ENCODE data around the gene DAGLA.

The DAGLA gene

DNA sequence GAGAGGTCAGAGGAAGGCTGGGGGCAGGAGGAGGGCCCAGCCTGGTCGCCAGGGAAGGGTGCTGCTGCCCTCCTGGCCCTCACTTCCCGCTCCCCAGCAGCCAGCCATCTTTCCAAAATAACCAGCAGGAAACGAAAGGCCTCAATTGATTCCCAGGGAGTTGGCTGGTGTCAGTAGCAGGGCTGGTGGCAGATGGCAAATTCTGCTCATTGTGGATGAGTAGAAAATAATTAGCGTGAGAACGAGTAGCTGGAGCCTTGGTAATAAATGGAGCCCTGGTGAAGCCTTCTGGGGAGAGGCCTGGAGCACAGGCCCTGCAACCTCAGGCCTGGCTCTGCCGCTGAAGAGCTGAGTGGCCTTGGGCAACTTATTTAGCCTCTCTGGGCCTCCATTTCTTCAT lies 31.3 kb downstream of the DAGLA start:
- DNase-seq = peak; percentile 86

DNA sequence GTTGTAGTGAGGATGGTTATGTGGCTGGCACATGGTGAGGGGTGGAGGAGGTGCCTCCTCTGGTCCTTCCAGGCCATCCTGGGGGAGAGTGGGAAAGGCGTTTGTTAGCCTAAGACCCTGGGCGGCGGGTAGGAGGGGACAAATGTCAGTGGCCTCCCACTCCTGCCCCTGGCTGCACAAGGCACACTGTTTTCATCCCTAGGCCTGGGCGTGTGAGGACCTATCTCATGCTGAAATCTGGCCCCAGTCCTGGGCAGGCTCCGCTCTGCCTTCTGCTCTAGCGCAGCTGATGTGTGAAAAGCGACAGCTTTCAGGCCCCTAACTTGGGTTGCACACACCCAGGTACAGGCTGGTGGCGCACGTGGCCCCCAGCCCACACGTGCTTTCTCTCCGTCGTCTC lies 32.1 kb downstream of the DAGLA start:
- DNase-seq = peak; percentile 30

DNA sequence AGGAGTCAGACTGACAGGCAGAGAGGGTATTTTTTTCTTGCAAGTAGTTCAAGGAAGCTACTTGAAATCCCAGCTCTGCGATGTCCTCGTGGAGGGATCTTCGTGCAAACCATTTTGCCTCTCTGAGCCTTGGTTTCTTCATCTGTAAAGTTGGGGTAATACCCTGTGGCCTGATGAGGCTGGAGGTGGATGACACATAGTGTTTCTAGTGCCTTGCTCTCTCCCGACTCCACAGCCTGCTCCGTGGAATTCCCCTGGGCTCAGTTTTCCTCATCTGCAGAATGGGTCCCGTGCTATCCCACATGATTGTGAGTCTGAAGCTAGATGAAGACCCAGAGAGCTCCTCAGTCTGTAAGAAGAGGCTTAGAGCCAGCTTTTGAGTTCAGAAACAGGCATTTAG lies 32.7 kb downstream of the DAGLA start:
- DNase-seq = no peak

DNA sequence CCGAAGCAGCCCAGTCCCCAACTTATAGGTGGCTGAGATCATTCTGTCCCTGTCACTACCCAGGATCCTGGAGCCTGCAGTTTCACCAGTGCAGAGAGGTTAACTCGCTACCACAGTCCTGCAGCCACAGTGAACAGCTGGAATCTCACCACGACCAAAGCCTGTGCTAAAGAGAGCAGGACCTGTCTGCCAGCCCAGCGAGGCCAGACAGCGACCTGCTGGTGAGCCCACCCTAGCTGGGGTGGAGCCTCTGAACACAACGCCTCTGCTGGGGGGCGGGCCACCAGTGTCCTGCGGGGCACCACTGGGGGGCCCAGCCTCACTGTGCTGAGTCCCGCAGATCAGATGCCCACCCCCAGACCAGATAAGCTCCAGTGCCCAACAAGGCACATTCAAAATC lies 33.3 kb downstream of the DAGLA start:
- no peak for DNase-seq

DNA sequence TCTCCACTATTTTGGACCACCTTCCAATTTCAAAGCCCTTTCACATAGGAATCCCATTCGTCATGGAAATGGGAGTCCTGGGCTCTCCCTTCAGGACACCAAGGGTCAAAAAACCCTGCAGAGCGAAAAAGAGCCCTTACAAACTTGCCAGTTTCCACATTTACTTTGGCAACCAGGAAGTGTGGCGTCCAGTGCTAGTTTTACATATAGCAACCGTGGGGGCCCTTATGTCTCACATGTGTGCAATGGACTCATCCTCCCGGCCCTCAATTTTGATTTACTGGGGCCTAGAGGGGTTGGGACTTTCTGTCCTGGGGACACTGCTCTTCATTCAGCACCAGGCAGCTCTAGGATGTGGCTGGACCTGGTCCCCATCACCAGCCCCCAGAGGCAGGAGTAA lies 33.7 kb downstream of the DAGLA start:
- DNase-seq = no peak

DNA sequence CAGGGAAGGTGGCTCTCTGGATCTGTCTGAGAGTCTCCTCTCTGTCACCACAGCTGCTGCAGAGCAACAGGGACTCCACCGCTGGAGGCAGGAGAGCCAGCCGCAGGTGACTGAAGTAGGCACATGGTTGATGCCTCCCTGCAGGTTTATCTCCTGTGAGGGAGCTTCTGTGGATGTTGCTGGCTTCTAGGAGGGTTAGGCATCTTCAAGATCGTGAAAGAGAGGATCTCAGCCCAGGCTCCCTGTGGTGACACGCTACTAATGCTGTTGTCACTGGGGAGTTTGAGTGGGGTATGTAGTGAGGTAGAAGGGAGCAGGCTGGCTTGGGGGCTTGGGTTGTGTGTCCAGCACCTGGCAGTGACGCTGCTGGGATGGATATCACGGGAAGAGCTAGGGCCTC lies 34.1 kb downstream of the DAGLA start:
- no peak for DNase-seq

DNA sequence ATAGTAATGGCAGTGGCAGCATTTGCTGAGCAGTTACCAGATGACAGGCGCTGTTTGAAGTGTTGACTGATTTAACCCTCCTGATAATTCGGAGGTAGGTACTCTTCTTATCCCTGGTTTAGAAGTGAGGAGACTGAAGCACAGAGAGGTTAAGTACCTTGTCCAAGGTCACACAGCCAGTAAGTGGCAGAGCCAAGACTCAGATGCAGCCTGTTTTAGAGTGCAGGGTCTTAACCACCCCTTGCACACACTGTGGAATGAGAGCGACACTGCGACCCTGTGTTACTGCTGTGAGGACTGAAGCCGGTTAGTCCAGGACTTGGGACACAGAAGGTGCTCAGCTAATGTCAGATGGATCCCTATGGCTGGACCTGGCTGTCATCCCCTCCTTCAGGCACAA lies 34.7 kb downstream of the DAGLA start:
- no peak for DNase-seq

DNA sequence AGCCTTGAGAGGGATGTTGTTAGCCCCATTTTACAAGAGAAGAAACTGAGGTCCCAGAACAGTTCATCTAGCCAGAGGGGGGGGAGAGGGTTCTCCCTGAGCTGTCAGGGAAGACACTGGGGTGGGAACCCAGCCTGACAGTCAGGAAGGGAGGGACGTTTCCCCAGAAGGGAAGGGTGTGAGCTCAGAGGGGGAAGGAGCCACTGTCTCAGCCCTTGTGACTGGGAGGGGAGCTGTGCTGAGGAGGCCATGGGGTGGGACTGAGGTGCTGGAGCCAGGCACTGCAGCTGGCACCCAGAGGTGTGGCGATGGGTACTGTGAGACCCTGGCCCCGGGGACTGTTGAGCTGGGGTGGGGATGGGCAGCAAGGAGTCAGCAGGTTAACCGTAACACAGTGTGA lies 35.7 kb downstream of the DAGLA start:
- no peak for DNase-seq

- no peak for DNase-seq
Observed at GRCh38 chr11:61716478-61717285, 36.5 kb downstream of the DAGLA start.

- no peak for DNase-seq
Observed at GRCh38 chr11:61717286-61718033, 37.3 kb downstream of the DAGLA start.

- no peak for DNase-seq
Observed at GRCh38 chr11:61718046-61718531, 37.9 kb downstream of the DAGLA start.

DNA sequence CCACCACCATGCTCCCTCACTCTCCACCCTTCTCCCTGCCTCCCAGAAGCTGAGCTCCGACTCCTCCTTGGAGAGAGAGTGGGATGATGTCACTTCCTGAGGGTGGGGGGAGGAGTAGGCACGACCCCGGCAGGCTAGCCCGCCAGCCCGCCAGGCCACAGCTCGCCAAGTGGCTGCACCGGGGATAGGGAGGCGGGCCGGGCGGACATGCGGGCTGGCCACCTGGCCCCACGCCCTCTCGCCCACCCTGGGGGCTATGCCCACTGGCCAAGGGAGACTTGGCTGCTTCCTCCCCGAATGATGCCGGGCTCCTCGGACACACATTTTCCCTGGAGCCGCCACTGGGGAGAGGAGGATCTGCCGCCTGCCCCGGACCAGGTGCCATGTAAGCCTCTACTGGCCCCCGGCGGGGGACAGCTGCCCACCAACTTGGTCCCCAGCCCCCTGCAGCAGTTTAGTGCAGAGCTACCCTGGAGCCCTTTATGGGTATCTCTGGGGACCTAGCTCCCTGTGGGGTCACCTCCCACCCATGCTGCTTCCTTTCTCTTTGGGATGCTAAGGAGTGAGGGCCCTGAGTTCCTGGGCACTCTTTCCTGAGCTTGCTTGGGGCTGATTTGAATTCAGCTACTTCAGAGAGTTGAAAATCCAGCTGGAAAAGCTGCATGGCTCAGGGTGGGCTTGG lies 38.6 kb downstream of the DAGLA start:
- no peak for DNase-seq

GRCh38 chr11:61719978-61720377 lies 39.8 kb downstream of the DAGLA start:
- no peak for DNase-seq

GRCh38 chr11:61720597-61720996 lies 40.4 kb downstream of the DAGLA start:
- DNase-seq = no peak

DNA sequence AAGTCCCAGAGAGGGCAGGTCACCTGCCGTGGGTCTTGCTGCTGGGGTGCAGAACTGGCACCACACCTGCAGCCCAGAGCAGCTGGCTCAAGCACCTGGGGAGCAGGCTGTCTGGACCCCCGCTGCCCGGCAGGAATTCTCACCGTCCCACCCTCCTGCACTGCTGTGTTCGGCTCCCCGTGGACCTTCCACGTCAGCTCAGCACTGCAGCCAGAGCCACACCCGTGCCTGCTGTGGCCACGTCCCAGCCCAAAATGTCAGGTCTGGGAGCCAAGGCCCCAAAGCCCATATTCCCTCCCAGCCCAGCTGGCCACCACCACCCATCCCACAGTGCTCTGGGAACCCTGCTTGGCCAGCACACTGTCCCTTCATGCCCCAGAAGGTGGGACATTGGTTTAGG lies 44.2 kb downstream of the DAGLA start:
- DNase-seq = no peak

- DNase-seq = no peak
Observed at GRCh38 chr11:61725781-61726231, 45.6 kb downstream of the DAGLA start.

GRCh38 chr11:61726775-61727174 lies 46.6 kb downstream of the DAGLA start:
- no peak for DNase-seq

DNA sequence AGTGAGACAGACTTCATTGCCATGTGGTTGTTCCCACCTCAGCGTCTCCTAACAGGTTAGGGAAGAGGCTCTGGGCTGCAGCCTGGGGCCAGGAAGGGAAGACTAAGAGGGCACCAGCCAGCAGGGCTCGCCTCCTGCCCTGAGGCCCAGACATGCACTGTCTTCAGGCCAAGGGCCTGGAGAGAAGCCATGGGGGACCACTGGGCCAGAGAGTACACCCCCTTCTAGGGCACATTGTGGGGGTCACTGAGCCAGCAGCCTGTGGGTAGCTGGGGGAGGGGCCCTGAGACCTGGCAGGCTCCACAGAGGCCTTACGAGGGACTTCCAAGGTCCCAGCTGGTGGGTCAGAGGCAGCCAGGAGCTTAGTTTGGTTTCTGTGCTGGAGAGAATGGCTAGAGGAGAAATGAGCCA lies 47.2 kb downstream of the DAGLA start:
- no peak for DNase-seq

- no peak for DNase-seq
Observed at GRCh38 chr11:61728066-61728939, 48.1 kb downstream of the DAGLA start.

DNA sequence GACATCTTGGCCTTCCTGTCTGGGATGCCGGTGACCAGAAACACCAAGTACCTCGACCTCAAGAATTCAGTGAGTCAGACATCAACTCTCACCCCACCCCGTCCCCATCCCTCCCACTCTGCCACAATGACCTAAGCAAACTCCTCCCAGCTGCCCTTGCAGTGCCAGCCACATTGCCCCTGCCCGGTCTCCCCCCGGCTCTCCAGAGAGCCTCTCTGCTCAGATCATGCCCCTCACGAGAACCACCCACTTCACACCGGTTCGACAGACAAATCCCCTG lies 48.7 kb downstream of the DAGLA start:
- no peak for DNase-seq

- no peak for DNase-seq
Observed at GRCh38 chr11:61730240-61730994, 50.2 kb downstream of the DAGLA start.
